RPMI8226 (cell line): ENCODE results near the gene TPD52L2.
A peak's percentile ranks its signal among the peaks of the same experiment; 100 is the strongest.

Experiments
- DNase-seq: peaks from one replicate; pipeline ENCODE4 v3.0.0-alpha.2; 2015

Gene TPD52L2

DNA sequence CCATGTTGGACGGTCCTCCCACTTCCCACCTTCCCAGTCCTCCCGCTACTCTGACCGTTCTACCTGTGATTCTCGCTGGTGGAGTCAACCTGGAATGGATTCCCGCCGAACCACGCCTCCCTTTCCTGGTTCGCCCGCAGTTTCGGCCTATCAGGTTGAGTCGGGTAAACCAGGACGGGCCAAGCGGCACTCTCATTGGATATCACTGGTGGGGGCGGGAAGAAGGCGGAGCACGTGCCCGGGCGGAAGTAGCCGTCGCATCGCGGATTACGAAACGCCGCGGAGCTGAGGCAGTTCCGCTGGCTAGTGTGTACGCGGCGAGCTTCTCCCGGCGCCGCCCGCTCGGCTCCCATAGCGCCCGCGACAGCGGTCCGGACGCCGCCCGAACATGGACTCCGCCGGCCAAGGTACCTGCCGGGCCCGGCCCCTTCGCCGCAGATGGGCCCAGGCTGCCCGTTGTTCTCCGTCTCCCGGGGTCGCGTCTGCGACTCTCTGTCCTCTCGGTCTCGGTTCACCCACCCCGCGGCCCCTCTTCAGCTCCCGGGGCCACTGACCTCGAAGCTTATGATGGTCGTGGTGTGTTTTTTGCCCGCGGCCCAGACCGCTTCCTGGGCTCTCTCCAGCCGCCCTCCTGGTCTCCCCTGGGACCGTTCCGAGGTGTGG, at the start of gene TPD52L2:
Gene TPD52L2, plus strand, starts transcription at position 293 of the 663 bp plus-strand sequence. Its CDS starts 96 bp downstream, at position 389.
- DNase-seq, result peak; percentile 99

DNA sequence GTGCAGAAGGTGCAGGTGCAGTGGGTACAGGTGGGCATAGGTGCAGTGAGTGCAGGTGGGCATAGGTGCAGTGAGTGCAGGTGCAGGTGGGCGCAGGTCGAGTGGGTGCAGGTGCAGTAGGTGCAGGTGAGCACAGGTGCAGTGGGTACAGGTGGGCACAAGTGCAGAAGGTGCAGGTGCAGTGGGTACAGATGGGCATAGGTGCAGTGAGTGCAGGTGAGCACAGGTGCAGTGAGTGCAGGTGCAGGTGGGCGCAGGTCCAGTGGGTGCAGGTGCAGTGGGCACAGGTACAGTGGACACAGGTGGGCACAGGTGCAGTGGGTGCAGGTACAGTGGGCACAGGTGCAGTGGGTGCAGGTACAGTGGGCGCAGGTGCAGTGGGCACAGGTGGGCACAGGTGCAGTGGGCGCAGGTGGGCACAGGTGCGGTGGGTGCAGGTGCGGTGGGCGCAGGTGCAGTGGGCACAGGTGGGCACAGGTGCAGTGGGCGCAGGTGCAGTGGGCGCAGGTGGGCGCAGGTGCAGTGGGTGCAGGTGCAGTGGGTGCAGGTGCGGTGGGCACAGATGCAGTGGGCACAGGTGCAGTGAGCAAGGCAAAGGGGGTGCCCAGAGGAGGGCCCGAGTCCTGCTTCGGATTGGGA, 49.3 kb upstream of the TPD52L2 start:
- no peak for DNase-seq

DNA sequence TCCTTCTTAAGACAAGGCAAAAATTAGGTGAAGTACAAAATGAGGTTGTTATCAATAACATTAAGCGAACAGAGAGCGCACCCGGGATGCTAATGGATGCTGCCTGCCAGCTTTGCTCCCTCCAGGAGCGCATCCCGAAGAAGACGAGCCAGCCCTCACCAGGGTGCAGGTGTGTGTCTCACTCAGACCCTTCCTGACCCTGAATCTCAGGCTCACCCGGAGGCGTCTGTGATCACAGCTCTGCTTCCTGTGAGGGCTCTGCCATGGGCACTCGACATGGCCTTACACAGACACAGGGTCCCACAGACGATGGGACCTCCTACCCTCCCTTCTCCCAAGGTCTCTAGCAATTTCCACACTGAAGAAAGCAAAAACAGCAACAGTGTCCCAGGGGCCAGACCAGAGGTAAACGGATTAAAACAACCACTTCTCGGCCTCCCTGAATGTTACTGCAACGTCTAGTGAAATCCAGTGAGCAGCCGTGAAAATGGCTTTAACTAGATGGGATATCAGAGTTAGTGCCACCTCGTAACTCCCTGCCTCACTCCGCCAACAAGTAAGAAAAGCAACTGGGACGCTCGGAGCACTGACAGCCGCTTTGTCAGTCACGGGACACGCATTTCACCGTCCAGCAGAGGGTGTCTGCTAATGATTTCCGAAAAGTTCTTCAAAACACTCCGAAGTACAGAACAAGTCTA, 45.7 kb upstream of the TPD52L2 start:
- DNase-seq, result peak; percentile 44

DNA sequence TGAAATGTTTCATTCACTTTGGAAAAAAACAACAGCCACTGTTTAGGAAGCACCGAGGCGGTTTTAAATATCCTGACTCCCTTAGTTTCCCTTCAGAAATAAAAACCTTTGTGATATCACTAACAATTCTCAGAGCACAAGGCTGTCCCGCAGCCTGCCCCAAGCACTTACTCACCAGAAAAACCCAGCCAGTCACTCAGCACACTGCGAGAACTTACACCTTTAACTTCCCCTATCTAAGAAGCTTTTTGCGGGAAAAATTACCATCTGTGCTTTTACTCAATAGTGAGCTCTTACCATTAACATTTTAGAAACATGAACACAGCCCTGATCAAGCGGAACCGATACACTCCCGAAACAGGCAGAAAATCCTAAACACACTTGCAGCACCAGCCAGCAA, 43.3 kb upstream of the TPD52L2 start:
- DNase-seq, result no peak

DNA sequence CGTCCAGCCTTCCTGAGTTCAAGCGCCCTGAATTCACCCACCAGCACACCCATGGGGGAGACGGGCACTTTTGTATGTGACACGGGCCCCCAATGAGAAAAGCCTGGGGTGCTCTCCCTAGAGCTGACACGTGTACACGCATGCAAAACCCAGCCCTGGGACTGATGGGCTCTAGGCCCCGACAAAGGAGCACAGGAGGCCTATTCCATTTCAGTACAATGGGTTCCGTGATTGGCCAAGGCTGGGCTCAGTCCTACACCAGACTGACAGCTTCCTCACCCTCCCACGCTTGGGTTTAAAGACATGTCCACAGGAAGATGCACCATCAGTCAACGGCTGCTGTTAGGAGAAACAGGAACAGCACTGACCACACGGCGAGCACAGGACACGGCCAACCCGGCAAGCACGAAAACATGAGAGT, 42.8 kb upstream of the TPD52L2 start:
- no peak for DNase-seq

- DNase-seq, result no peak
Observed at GRCh38 chr20:63823691-63824311, 41.3 kb upstream of the TPD52L2 start.

DNA sequence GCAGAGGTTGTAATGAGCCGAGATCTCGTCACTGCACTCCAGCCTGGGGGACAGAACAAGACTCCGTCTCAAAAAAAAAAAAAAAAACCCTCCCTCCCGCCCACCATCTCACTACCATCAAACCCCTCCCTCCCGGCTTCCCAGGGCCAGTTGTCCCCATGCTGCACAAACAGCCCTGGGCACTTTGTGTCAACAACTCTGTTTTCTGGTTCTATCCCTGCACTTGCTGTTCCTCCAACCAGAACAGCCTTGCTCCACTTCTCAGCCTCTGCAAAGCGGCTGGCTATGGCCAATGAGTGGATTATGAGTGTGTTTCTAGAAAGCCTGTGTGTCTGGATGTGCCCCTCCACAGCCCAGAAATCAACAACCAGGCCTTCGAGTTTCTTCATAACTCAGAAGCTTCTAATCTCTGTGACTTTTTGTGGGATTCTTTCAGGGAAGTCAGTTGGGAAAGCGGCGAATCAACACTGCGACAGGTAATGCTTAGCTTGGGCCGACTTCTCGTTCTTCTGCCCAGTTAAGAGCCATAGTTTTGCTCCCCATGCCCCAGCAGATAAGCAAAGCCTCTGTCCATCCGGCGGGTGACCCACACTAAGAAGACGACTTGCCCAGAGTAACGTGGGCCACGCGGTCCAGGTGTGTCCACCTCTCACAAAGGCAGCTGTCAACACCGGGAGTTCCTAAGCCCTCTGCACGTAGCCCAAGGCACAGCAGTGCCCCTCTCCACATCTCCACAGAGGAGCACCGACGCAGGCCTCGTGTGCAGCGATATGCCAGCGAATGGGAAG, 39.5 kb upstream of the TPD52L2 start:
- DNase-seq, result no peak

DNA sequence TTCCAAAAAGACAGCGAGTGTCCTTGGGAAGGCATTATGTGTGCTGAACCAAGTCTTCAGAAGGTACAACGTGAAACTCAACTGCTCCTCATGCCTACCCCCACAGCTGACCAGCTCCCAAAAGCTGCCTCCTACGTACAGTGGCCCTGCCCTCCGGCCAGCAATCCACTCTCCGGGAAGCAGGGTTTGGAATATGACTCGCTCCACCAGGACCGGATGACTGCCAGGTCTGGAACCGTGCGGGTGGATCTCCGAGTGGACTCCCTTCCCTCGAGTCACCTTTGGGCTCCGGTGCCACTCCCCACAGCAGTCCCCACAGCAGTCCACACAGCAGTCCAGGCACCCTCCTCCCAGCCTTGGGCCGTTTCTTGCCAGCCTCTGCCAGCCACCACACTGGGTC, 38.3 kb upstream of the TPD52L2 start:
- DNase-seq, result no peak

- DNase-seq, result no peak
Observed at GRCh38 chr20:63828124-63828523, 36.9 kb upstream of the TPD52L2 start.

DNA sequence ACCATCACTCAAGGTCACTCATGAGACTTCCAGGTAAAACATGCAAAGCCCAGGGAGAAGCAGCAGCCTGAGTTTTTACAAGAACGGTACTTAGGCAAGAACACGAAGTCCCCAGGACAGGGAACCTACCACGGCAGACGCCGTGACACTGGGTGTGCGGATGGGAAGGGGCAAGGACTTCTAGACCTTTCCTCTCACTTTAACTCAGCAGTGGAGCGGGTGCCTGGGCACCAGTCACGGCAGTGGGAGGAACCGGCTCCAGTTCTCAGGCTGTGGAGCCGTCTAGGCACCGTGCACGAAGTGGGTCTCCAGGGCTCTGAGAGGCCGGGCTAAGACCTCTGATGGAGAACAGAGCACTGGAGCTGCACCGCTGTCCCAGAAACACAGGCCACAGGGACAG, 36.5 kb upstream of the TPD52L2 start:
- DNase-seq, result no peak

- no peak for DNase-seq
Observed at GRCh38 chr20:63828951-63829350, 36.1 kb upstream of the TPD52L2 start.

DNA sequence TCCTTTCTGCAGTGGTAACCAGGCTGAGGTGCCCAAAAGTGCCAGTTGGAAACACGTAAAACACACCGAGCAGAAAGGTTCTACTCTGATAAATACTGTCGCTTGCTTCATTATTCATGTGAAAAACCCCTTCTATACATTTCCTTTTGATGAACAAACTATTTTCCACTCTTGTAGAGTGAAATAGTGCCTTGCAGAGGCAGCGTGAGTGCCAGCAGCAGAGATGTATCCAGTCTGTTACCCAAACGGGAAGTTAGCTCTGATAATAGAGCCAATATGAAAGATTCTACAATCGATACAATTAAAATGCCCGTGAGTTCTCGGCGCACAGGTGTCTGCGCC, 35.5 kb upstream of the TPD52L2 start:
- no peak for DNase-seq

DNA sequence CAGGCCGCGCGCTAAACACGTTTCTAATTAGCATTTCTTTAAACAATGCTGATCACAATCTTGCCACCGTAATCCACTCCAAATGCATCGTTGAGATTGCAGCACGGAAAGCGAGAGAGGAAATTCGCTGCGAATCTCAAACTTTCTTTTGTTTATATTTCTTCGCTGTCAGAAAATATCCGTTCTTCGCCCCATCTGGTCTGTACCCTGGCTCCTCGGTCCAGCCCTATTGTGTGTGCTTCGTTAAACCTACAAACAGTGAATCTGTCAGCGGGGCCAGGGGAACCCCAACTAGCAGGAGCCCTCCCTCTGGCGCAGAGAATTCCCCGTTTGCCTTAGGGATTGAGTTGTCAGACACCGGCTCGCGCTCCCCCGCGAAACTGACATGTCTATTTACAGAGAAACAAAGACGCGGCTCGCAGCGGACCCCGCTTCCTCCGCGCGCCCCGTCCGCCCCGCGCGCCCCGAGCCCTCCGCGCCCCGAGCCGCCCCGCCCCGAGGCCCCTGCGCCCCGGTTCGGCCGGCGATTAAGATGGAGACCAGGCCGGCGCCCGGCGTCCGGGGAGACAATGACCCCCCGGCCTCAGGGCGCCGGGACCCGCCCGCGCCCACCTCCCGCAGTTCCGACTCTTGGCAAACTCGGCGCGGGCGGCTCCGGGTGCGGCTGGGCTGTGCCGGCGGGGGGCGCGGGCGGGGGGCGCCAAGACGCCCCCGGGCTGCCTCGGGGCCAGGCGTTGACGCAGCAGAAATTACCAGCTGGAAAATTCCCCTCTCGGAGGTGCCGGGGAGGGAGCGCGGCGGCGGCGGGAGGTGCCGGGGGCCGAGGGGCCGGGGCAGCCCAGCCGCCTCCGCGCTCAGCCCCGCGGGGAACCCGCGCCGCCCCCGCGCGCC, 34.9 kb upstream of the TPD52L2 start:
- DNase-seq, result no peak

- peak; percentile 77 for DNase-seq
Observed at GRCh38 chr20:63830841-63831588, 34.1 kb upstream of the TPD52L2 start, which contains the start of gene ZBTB46. TSS of gene ZBTB46 (minus strand) at chr20:63831264. CDS start at chr20:63790757, 40,507 bp downstream.

- no peak for DNase-seq
Observed at GRCh38 chr20:63831646-63831992, 33.5 kb upstream of the TPD52L2 start.

GRCh38 chr20:63831993-63832686, 32.9 kb upstream of the TPD52L2 start:
- DNase-seq, result no peak

GRCh38 chr20:63833776-63834490, 31.1 kb upstream of the TPD52L2 start:
- DNase-seq, result no peak

GRCh38 chr20:63834491-63834880, 30.6 kb upstream of the TPD52L2 start:
- no peak for DNase-seq

DNA sequence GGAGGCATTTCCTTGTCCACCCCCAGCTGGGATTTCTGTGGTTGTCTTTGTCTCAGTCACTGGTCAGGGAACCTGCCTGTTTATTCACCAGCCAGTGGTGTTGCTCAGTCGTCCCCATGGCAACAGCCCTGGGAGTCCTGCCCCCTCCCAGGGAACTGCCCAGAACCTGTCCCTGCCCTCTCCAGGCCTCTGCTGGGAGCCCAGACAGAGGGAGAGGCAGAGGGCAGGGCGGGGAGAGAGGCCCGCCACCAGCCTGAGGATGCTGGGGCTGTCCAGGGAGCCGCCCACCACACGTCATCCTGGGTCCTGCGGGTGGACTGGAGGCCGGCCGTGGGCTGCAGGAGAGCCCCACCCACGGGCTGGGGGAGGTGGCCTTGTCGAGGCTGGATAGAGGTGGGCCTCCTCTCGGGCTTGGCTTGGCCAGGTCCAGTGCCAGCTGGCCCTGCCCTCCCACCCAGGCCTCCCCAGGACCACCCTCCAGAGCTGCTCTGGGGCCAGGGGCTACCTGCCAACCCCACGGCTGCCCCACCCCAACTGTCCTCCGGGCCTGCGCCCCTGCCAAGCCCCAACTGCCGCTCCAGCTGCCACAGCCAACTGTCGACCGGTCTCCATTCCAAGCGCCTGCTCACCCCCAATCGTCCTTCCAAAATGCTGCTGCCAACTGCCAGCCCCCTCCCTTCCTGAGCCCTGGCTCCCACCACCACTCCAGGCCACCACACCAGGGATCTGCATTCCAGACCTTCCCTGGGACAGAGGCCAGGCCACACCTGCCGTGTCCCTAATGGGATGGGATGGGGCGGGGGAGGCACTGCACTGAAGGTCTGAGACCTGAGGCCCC, 29.8 kb upstream of the TPD52L2 start:
- DNase-seq, result peak; percentile 56
